GM12878 (cell line): Measurements from ENCODE around the gene USP12. TPM values are rescaled to one million over a fixed set of nuclear protein-coding genes. Genes with fewer than 3 reads are reported as not detected.

Experiments
- ATAC-seq: fragments of 200-7000 bp; cut with Tn5 transposase; 3 replicates; pipeline ENCODE4 v1.9.1; 2020; ENCODE audit warnings: mild to moderate bottlenecking, moderate library complexity
- BruUV-seq: library from RNA; stranded (reverse); fragments of 400-500 nt; replicated peaks from 2 replicates; lab custom pipeline; 2021; lab: Mats Ljungman, UMichigan
- CTCF ChIA-PET: fragments of 300-600 bp; sonication (Branson Sonifier 250); formaldehyde crosslinking; extraction: SDS; loops from one replicate; lab custom pipeline; 2021; ENCODE audit warnings: inconsistent platforms; lab: Yijun Ruan, JAX
- POLR2A ChIA-PET: fragments of 350-600 bp; formaldehyde crosslinking; extraction: SDS; loops from one replicate; lab custom pipeline; 2021; ENCODE audit warnings: inconsistent platforms; lab: Charles Lee
- RAD21 ChIA-PET: fragments of 300-600 bp; sonication (Branson Sonifier 250); formaldehyde crosslinking; loops from one replicate; lab custom pipeline; 2023; ENCODE audit warnings: antibody characterized with exemption; ENCODE audit not compliant: unreplicated experiment; lab: Charles Lee
- SMC1A ChIA-PET: fragments of 300-600 bp; sonication (Branson Sonifier 250); formaldehyde crosslinking; loops from one replicate; lab custom pipeline; 2023; ENCODE audit not compliant: unreplicated experiment, uncharacterized antibody; lab: Charles Lee
- DNase-seq: peaks from one replicate; pipeline ENCODE4 v3.0.0-alpha.2; 2011; ENCODE audit warnings: low read depth, low spot score
- FAIRE-seq: peaks from 3 replicates; lab custom pipeline; 2011; peaks lifted over from hg19 to GRCh38; lab: Jason Lieb, UNC
- H2AFZ ChIP-seq: 2 replicates; pipeline ENCODE4 v1.6.0; 2011; ENCODE audit warnings: low read depth, low read length, control low read depth; ENCODE audit not compliant: control insufficient read depth
- H3K27ac ChIP-seq: 2 replicates; pipeline ENCODE4 v1.5.1; 2011; ENCODE audit warnings: control low read depth; ENCODE audit not compliant: control insufficient read depth, insufficient read depth
- H3K27me3 ChIP-seq, 2 experiments: replicated peaks in 1 of 2; 2 replicates each; pipeline versions ENCODE4 v1.6.0 to v1.6.1; 2011; ENCODE audit warnings: low read length in 1 of 2; ENCODE audit not compliant: control insufficient read depth in 2 of 2, insufficient read depth in 2 of 2
- H3K36me3 ChIP-seq, 2 experiments: 2 replicates each; pipeline ENCODE4 v1.5.1; 2011; ENCODE audit warnings: low read length in 1 of 2; ENCODE audit not compliant: control insufficient read depth in 2 of 2, insufficient read depth in 2 of 2
- H3K4me1 ChIP-seq: 2 replicates; pipeline ENCODE4 v1.6.1; 2011; ENCODE audit warnings: mild to moderate bottlenecking, low read length, moderate library complexity, mixed read lengths; ENCODE audit not compliant: control insufficient read depth, insufficient read depth
- H3K4me2 ChIP-seq: 2 replicates; pipeline ENCODE4 v1.6.0; 2011; ENCODE audit warnings: control low read depth; ENCODE audit not compliant: control insufficient read depth, insufficient read depth
- H3K4me3 ChIP-seq: fragments of 200-600 bp; sonication (generic); 2 replicates; pipeline ENCODE4 v1.5.1; 2016
- H3K79me2 ChIP-seq: 2 replicates; pipeline ENCODE4 v1.6.0; 2011; ENCODE audit warnings: low read length; ENCODE audit not compliant: control insufficient read depth, insufficient read depth
- H3K9ac ChIP-seq: 2 replicates; pipeline ENCODE4 v1.8.0; 2011; ENCODE audit warnings: low read length, control low read depth, mixed read lengths; ENCODE audit not compliant: control insufficient read depth, insufficient read depth
- H3K9me3 ChIP-seq: replicated peaks from 3 replicates; pipeline ENCODE4 v1.5.1; 2011; ENCODE audit warnings: mild to moderate bottlenecking, low read length; ENCODE audit not compliant: control insufficient read depth, insufficient read depth
- H4K20me1 ChIP-seq: 2 replicates; pipeline ENCODE4 v1.6.0; 2011; ENCODE audit not compliant: control insufficient read depth, insufficient read depth
- BCL3 ChIP-seq: IDR thresholded peaks from 2 replicates; pipeline ENCODE4 v1.6.1; 2011; ENCODE audit warnings: borderline replicate concordance, low read depth, mild to moderate bottlenecking, moderate library complexity, low read length; ENCODE audit not compliant: insufficient read depth, poor library complexity, severe bottlenecking
- CHD1 ChIP-seq: IDR thresholded peaks from 2 replicates; pipeline ENCODE4 v1.6.1; 2012; ENCODE audit warnings: low read depth, low read length, improper control_type of control experiment
- CHD4 ChIP-seq: fragments of 200-600 bp; sonication (generic); IDR thresholded peaks from 2 replicates; pipeline ENCODE4 v1.6.1; 2016; ENCODE audit warnings: mild to moderate bottlenecking
- EP300 ChIP-seq, 2 experiments: fragments of 150-350 bp in 1 of 2; IDR thresholded peaks; 2 replicates each; pipeline ENCODE4 v1.6.1; 2011 to 2012; ENCODE audit warnings: low read depth in 2 of 2, low read length in 2 of 2, borderline replicate concordance in 1 of 2, improper control_type of control experiment in 1 of 2, inconsistent platforms in 1 of 2; ENCODE audit not compliant: control insufficient read depth in 1 of 2
- PAX8 ChIP-seq: fragments of 450-650 bp; IDR thresholded peaks from 2 replicates; pipeline ENCODE4 v1.6.1; 2017; ENCODE audit warnings: mild to moderate bottlenecking, moderate library complexity
- RELB ChIP-seq: fragments of 450-650 bp; IDR thresholded peaks from 2 replicates; pipeline ENCODE4 v1.6.1; 2017; ENCODE audit warnings: low read depth, mild to moderate bottlenecking, moderate library complexity
- WGBS: methylation state at CpG from one replicate; pipeline ENCODE4 v1.1.6; 2016; ENCODE audit warnings: low lambda C conversion rate; ENCODE audit not compliant: insufficient replicate concordance, insufficient coverage; ENCODE audit errors: missing lambda C conversion rate; 5-methylcytosine and 5-hydroxymethylcytosine counted together
- in situ Hi-C: fragments of 300-500 bp; cut with MboI; formaldehyde crosslinking; loops from 9 replicates; pipeline ENCODE4 v1.14.3; 2018; ENCODE audit warnings: mixed read lengths
- intact Hi-C: fragments of 100-400 bp; cut with micrococcal nuclease; formaldehyde crosslinking; loops from one replicate; pipeline ENCODE4 v1.14.2; 2022; ENCODE audit not compliant: unreplicated experiment
- polyA plus RNA-seq, 11 experiments: library from polyadenylated mRNA; depleted of rRNA in 4 of 11; unstranded in 6 of 11; stranded (reverse) in 5 of 11; fragments of >200 nt; fragmentation: Nextera tagmentation in 4 of 11; fragmentation: Illumina TruSeq in 1 of 11; extraction: Ambion mirVana in 4 of 11; extraction: Trizol in 1 of 11; gene quantifications; 1 replicate in 1 of 11; 2 replicates in 10 of 11; pipeline versions ENCODE4 v1.2.1 to v1.2.3, GENCODE V29; 2011 to 2016; ENCODE audit warnings: inconsistent platforms in 2 of 11, missing spikeins in 2 of 11, low read depth in 1 of 11
- total RNA-seq, 4 experiments: library from RNA; depleted of rRNA in 3 of 4; stranded (reverse); fragments of >200 nt in 3 of 4; fragmentation: Illumina TruSeq in 1 of 4; extraction: Trizol in 1 of 4; gene quantifications; 2 replicates each; pipeline versions ENCODE4 v1.2.1 to v1.2.3, GENCODE V29; 2013 to 2021
- TF ChIP-seq, protein P1 (sequence below): IDR thresholded peaks from 2 replicates; pipeline ENCODE4 v1.6.1; 2012; ENCODE audit warnings: low read depth, low read length, improper control_type of control experiment

The USP12 gene
- total and polyA plus RNA-seq, 10 of the 15 experiments (the other 5 are each of a cell fraction or from before 2014, with no cell fraction given): 3.5 to 32.2 (median 24.6) TPM

DNA sequence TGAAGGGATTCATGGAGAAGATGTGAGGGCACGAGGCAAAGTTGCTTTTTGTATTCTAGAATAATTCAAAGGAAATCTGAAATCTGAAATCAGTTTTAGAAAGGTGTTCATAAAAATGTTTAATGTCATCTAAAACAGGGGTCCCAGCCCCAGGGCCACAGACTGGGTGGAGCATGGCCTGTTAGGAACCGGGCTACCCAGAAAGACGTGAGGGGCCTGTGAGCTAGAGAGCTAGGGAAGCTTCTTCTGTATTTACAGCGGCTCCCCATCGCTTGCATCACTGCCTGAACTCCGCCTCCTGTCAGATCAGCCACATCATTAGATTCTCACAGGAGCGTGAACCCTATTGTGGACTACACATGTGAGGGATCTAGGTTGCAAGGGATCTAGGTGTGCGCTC lies 151.2 kb downstream of the USP12 start:
- DNase-seq (no peak), FAIRE-seq (no peak), ATAC-seq (no peak)
- Histone ChIP-seq H2AFZ (no peak overlapping the region), H3K4me3 (no peak overlapping the region), H3K27ac (no peak overlapping the region), H3K27me3 (0 out of 4 replicates have a peak, but pooled peaks cover 0 to 1% of the 10 kb centered on the region in 2 experiments), H3K79me2 (no peaks in the 10 kb centered on the region), H3K9me3 (no peaks in the 10 kb centered on the region), H4K20me1 (no peaks in the 10 kb centered on the region), H3K4me2 (no peak overlapping the region), H3K36me3 (no peaks in the 10 kb centered on the region), H3K4me1 (no peaks in the 10 kb centered on the region), H3K9ac (no peak overlapping the region)
- intact Hi-C loops (no loop called here), in situ Hi-C loops (no loop called here)
- TF ChIP-seq PAX8: no peak
- no TSS peak for BruUV-seq
- 59% methylated on average over 8 of the region's 8 CpGs for WGBS
- ChIA-PET RAD21 (no interaction called here), SMC1A (no interaction called here), CTCF (no interaction called here), POLR2A (no interaction called here)

GRCh38 chr13:27018882-27019281 lies 152.7 kb downstream of the USP12 start:
- in situ Hi-C loops: no loop called here
- ATAC-seq: no peak
- no TSS peak for BruUV-seq
- Histone ChIP-seq H3K36me3 (no peaks in the 10 kb centered on the region), H3K4me3 (no peak overlapping the region), H2AFZ (no peak overlapping the region)
- POLR2A ChIA-PET: no interaction called here
- TF ChIP-seq EP300 (IDR thresholded peaks at IDR 0.05; ENCODE audit: borderline replicate concordance in 1 of 2, control insufficient read depth in 1 of 2, low read depth in 2 of 2, low read length in 2 of 2) (no peak), BCL3 (no peak), CHD1 (no peak), RELB (no peak), CHD4 (no peak)
- TF ChIP-seq, protein P1, sequence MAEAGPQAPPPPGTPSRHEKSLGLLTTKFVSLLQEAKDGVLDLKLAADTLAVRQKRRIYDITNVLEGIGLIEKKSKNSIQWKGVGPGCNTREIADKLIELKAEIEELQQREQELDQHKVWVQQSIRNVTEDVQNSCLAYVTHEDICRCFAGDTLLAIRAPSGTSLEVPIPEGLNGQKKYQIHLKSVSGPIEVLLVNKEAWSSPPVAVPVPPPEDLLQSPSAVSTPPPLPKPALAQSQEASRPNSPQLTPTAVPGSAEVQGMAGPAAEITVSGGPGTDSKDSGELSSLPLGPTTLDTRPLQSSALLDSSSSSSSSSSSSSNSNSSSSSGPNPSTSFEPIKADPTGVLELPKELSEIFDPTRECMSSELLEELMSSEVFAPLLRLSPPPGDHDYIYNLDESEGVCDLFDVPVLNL: no peak
- TF ChIP-seq, all 136 proteins: peak for 0
- Histone ChIP-seq H3K79me2 (no peaks in the 10 kb centered on the region), H3K9ac (no peak overlapping the region), H3K9me3 (no peaks in the 10 kb centered on the region), H3K4me2 (no peak overlapping the region), H3K27me3 (0 out of 4 replicates have a peak, but pooled peaks cover 0 to 1% of the 10 kb centered on the region in 2 experiments), H3K4me1 (no peaks in the 10 kb centered on the region), H3K27ac (no peak overlapping the region), H4K20me1 (no peaks in the 10 kb centered on the region)
- ChIA-PET SMC1A (no interaction called here), CTCF (no interaction called here), RAD21 (no interaction called here)
- FAIRE-seq: no peak
- no peak for DNase-seq
- intact Hi-C loops: no loop called here
- 57% methylated on average over 5 of the region's 5 CpGs for WGBS
